NCI-H524 treated with DMSO at 0.1 percent for 48 hours (cell line): ENCODE results near the gene RPS19.
"Not testable (repeated sequence)": the region's sequence is repeated elsewhere in the genome, so short reads cannot be mapped to it uniquely, and the experiment has no call there.

Source experiments
- DNase-seq: peaks from one replicate; lab custom pipeline; 2025; lab: John Stamatoyannopoulos, UW

RPS19 gene

GRCh38 chr19:41860419-41861115 is 512 bp downstream of the RPS19 start:
- no peak for DNase-seq

- DNase-seq = no peak
Observed at GRCh38 chr19:41861116-41861768, 1.2 kb downstream of the RPS19 start.

GRCh38 chr19:41861846-41862245 is 1.8 kb downstream of the RPS19 start:
- no peak for DNase-seq

- no peak for DNase-seq
Observed at GRCh38 chr19:41862445-41862986, 2.5 kb downstream of the RPS19 start.

GRCh38 chr19:41863209-41863931 is 3.3 kb downstream of the RPS19 start:
- DNase-seq = no peak

- DNase-seq = no peak
Observed at GRCh38 chr19:41864374-41864773, 4.3 kb downstream of the RPS19 start.

GRCh38 chr19:41866284-41866683 is 6.2 kb downstream of the RPS19 start:
- no peak for DNase-seq

- no peak for DNase-seq
Observed at GRCh38 chr19:41868120-41868988, 8.3 kb downstream of the RPS19 start.

GRCh38 chr19:41868989-41869300 is 8.9 kb downstream of the RPS19 start:
- DNase-seq = no peak

- DNase-seq = no peak
Observed at GRCh38 chr19:41869374-41869955, 9.4 kb downstream of the RPS19 start.

- no peak for DNase-seq
Observed at GRCh38 chr19:41870401-41870873, 10.4 kb downstream of the RPS19 start.

- DNase-seq = no peak
Observed at GRCh38 chr19:41871573-41872383, 11.7 kb downstream of the RPS19 start.

- no peak for DNase-seq
Observed at GRCh38 chr19:41872384-41872774, 12.3 kb downstream of the RPS19 start.

- DNase-seq = no peak
Observed at GRCh38 chr19:41872775-41873647, 13.0 kb downstream of the RPS19 start.

- not testable (repeated sequence) for DNase-seq
Observed at GRCh38 chr19:41875973-41876372, 15.9 kb downstream of the RPS19 start.

GRCh38 chr19:41876847-41877832 is 17.1 kb downstream of the RPS19 start, which contains the start of gene CD79A:
Gene CD79A, plus strand, starts transcription at chr19:41877279. Its CDS starts 26 bp downstream, at chr19:41877305.
- DNase-seq = no peak

GRCh38 chr19:41877916-41878905 is 18.2 kb downstream of the RPS19 start:
- no peak for DNase-seq
